Spleen (tissue), 11 donors: ENCODE results near the gene ZNF609. TPM values are rescaled to one million over a fixed set of nuclear protein-coding genes. Genes with fewer than 3 reads are reported as not detected.

ENCODE experiments used
- DNase-seq: peaks from one replicate; pipeline ENCODE4 v3.0.0-alpha.2; 2020
- H3K27ac ChIP-seq, 8 donors: fragments of 200-600 bp; sonication (generic) in 7 of 8; 1 replicate in 4 of 8; 2 replicates in 4 of 8; pipeline versions ENCODE4 v1.5.0 to v1.8.0; 2016 to 2021; ENCODE audit warnings: inconsistent platforms in 4 of 8, mild to moderate bottlenecking in 4 of 8, moderate library complexity in 1 of 8
- H3K27me3 ChIP-seq, 7 donors: fragments of 200-600 bp; sonication (generic) in 6 of 7; replicated peaks in 1 of 7; 1 replicate in 4 of 7; 2 replicates in 3 of 7; pipeline versions ENCODE4 v1.5.0 to v1.8.0; 2016 to 2021; ENCODE audit warnings: inconsistent platforms in 3 of 7, mild to moderate bottlenecking in 1 of 7
- H3K36me3 ChIP-seq, 6 donors: fragments of 200-600 bp; sonication (generic) in 5 of 6; 1 replicate in 4 of 6; 2 replicates in 2 of 6; pipeline versions ENCODE4 v1.5.0 to v1.8.0; 2016 to 2021; ENCODE audit warnings: inconsistent platforms in 2 of 6
- H3K4me1 ChIP-seq, 6 donors: fragments of 200-600 bp; sonication (generic) in 5 of 6; 1 replicate in 3 of 6; 2 replicates in 3 of 6; pipeline versions ENCODE4 v1.5.0 to v1.8.0; 2016 to 2021; ENCODE audit warnings: inconsistent platforms in 3 of 6
- H3K4me3 ChIP-seq, 8 donors: fragments of 200-600 bp; sonication (generic) in 7 of 8; 1 replicate in 4 of 8; 2 replicates in 4 of 8; pipeline versions ENCODE4 v1.5.0 to v1.8.0; 2016 to 2021; ENCODE audit warnings: inconsistent platforms in 4 of 8, mild to moderate bottlenecking in 4 of 8, moderate library complexity in 2 of 8
- H3K9me3 ChIP-seq, 8 donors: fragments of 200-600 bp; sonication (generic) in 7 of 8; 1 replicate in 4 of 8; 2 replicates in 4 of 8; pipeline versions ENCODE4 v1.5.0 to v1.8.0; 2016 to 2021; ENCODE audit warnings: inconsistent platforms in 4 of 8
- CTCF ChIP-seq, 11 experiments: fragments of 200-600 bp in 7 of 11; fragments of 450-650 bp in 4 of 11; sonication (generic) in 4 of 11; IDR thresholded peaks in 8 of 11; conservative IDR thresholded peaks in 3 of 11; 1 replicate in 7 of 11; 2 replicates in 4 of 11; pipeline versions ENCODE4 v1.4.0 to v1.8.0; 2016 to 2021; ENCODE audit warnings: antibody characterized with exemption in 11 of 11, inconsistent platforms in 4 of 11, mild to moderate bottlenecking in 1 of 11
- POLR2A ChIP-seq, 3 donors: fragments of 450-650 bp; IDR thresholded peaks; one replicate each; pipeline ENCODE4 v1.5.1; 2017; ENCODE audit warnings: antibody characterized with exemption in 3 of 3, mild to moderate bottlenecking in 1 of 3
- POLR2AphosphoS5 ChIP-seq, 3 donors: sonication (generic); formaldehyde crosslinking; IDR thresholded peaks; one replicate each; pipeline ENCODE4 v1.5.1; 2017; ENCODE audit warnings: antibody characterized with exemption in 3 of 3
- WGBS, 5 donors: extraction: QIAGEN DNeasy Blood & Tissue Kit in 3 of 5; methylation state at CpG; one replicate each; pipeline versions ENCODE4 v1.1.5 to v1.1.7; 2013 to 2018; 5-methylcytosine and 5-hydroxymethylcytosine counted together
- intact Hi-C: fragments of 100-400 bp; cut with DNase I; formaldehyde crosslinking; loops from one replicate; pipeline ENCODE4 v1.15.0; 2023; ENCODE audit warnings: low total_unique reads
- polyA plus RNA-seq, 3 donors: library from polyadenylated mRNA; stranded (reverse); fragments of 200-250 nt; gene quantifications; one replicate each; pipeline ENCODE4 v1.2.1, GENCODE V29; 2013
- total RNA-seq, 7 donors: library from RNA; depleted of rRNA in 3 of 7; stranded (reverse); fragments of >200 nt in 3 of 7; fragmentation: NEBNext Ultra II Directional in 4 of 7; extraction: Animal tissue kit (Norgen Biotek cat#: 25700) in 4 of 7; gene quantifications; one replicate each; pipeline versions ENCODE4 v1.1.0 to v1.2.1, GENCODE V29; 2016 to 2021
- donor health status: healthy with polysubstance abuse.
- donor health status: DM: no; HTN: no; CAD: no; lungs with moderate emphysema.
- donor health status: DM: no; HTN: no; CAD: no.
- donor health status: Bipolar disorder and iron deficiency.
- donor health status: healthy.
- donor health status: DM: no; HTN: no; CAD: no.
- donor health status: DM: yes; HTN: yes; CAD: no.

ZNF609 gene
- total and polyA plus RNA-seq, 10 donors, result 2.4 to 55.7 (median 38.8) TPM

DNA sequence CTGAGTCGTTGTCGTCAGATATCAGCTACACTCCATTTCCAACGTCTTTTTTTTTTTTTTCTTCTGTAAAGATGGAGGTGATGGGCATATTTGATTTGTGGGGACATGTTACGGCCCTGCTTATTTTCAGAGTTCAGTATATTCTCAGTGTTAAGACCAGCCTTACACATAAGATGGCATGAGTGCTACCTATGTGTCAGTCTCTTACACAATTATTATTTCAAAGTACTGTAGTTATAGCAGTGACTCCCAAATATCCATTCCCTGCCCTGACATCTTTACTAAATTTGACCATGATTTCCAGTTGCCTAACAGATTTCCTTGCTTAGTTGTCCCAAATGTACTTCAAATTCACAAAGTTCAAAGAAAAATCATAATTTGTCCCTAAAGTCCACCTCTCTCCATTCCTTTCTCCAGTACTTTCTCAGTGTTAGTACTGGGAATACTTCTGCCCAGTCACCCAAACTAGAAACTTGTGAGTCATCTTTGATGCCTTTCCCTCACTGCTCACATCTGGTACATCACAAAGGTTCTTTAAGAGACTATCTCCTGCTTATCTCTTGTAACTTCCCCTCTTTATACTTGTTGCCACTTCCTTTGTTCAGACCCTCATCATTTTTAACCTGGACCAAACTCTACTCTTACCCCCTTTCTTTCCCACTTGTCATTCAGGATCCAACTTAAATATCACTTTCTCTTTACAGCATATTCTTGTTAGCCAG is 67.0 kb downstream of the ZNF609 start:
- Histone ChIP-seq H3K4me3 (no peak overlapping the region), H3K27me3 (no peaks in the 10 kb centered on the region), H3K4me1 (peaks cover 0 to 35% (median 12%) of the 10 kb centered on the region in 6 donors), H3K9me3 (no peaks in the 10 kb centered on the region), H3K27ac (no peak overlapping the region), H3K36me3 (peaks cover 0 to 16% (median 0%) of the 10 kb centered on the region in 6 donors)
- TF ChIP-seq POLR2A (IDR thresholded peaks at IDR 0.05), result no peak
- TF ChIP-seq POLR2AphosphoS5 (IDR thresholded peaks at IDR 0.05), result no peak
- TF ChIP-seq CTCF (IDR thresholded peaks at IDR 0.05 in 8 of 11, conservative IDR thresholded peaks at IDR 0.05 in 3 of 11), result no peak
- intact Hi-C loops, result no loop called here
- DNase-seq, result no peak
- 85 to 90% (median 88%) methylated on average over 4 of the region's 4 CpGs for WGBS, 5 donors

GRCh38 chr15:64528871-64529270 is 68.5 kb downstream of the ZNF609 start:
- intact Hi-C loops, result no loop called here
- H3K4me3 ChIP-seq, result no peak overlapping the region
- no peak for DNase-seq
- no peak for TF ChIP-seq POLR2A (IDR thresholded peaks at IDR 0.05)
- TF ChIP-seq CTCF (IDR thresholded peaks at IDR 0.05 in 8 of 11, conservative IDR thresholded peaks at IDR 0.05 in 3 of 11), result no peak
- no peak for TF ChIP-seq POLR2AphosphoS5 (IDR thresholded peaks at IDR 0.05)
- no peaks in the 10 kb centered on the region for H3K9me3 ChIP-seq
- no peak overlapping the region for H3K27ac ChIP-seq
- no peaks in the 10 kb centered on the region for H3K27me3 ChIP-seq
- peaks cover 0 to 39% (median 17%) of the 10 kb centered on the region in 6 donors for H3K4me1 ChIP-seq
- peaks cover 0 to 16% (median 0%) of the 10 kb centered on the region in 6 donors for H3K36me3 ChIP-seq
- WGBS, 5 donors, result 95 to 98% (median 98%) methylated on average over 6 to 10 of the region's 10 CpGs

- intact Hi-C loops, result no loop called here
- peaks cover 0 to 47% (median 23%) of the 10 kb centered on the region in 6 donors for H3K4me1 ChIP-seq
Measured at GRCh38 chr15:64530472-64530871, 70.1 kb downstream of the ZNF609 start.

More at GRCh38 chr15:64530472-64530871, 70.1 kb downstream of the ZNF609 start:
- WGBS, 5 donors, result 47 to 85% (median 74%) methylated on average over 1 of the region's 1 CpG
- no peaks in the 10 kb centered on the region for H3K9me3 ChIP-seq
- DNase-seq, result no peak
- H3K27ac ChIP-seq, result no peak overlapping the region
- H3K4me3 ChIP-seq, result no peak overlapping the region
- H3K27me3 ChIP-seq, result no peaks in the 10 kb centered on the region
- peaks cover 0 to 16% (median 0%) of the 10 kb centered on the region in 6 donors for H3K36me3 ChIP-seq
- no peak for TF ChIP-seq POLR2AphosphoS5 (IDR thresholded peaks at IDR 0.05)
- no peak for TF ChIP-seq POLR2A (IDR thresholded peaks at IDR 0.05)
- no peak for TF ChIP-seq CTCF (IDR thresholded peaks at IDR 0.05 in 8 of 11, conservative IDR thresholded peaks at IDR 0.05 in 3 of 11)
